Gastroesophageal sphincter (tissue), 3 donors: Measurements from ENCODE around the gene SNX15.
"Not testable (repeated sequence)": the region's sequence is repeated elsewhere in the genome, so short reads cannot be mapped to it uniquely, and the experiment has no call there.

Source experiments
- EP300 ChIP-seq: sonication (generic); formaldehyde crosslinking; IDR thresholded peaks from one replicate; pipeline ENCODE4 v1.6.1; 2017; ENCODE audit warnings: antibody characterized with exemption, mild to moderate bottlenecking
- POLR2A ChIP-seq, 2 donors: fragments of 450-650 bp; IDR thresholded peaks; one replicate each; pipeline ENCODE4 v1.6.1; 2017; ENCODE audit warnings: antibody characterized with exemption in 2 of 2, mild to moderate bottlenecking in 2 of 2, moderate library complexity in 1 of 2
- POLR2AphosphoS5 ChIP-seq: sonication (generic); formaldehyde crosslinking; IDR thresholded peaks from one replicate; pipeline ENCODE4 v1.6.1; 2017; ENCODE audit warnings: antibody characterized with exemption
- TF ChIP-seq, protein P1 (sequence below), 4 experiments: fragments of 200-600 bp in 2 of 4; fragments of 450-650 bp in 2 of 4; sonication (generic) in 1 of 4; IDR thresholded peaks; one replicate each; pipeline ENCODE4 v1.5.1; 2017 to 2019; ENCODE audit warnings: antibody characterized with exemption in 4 of 4, mild to moderate bottlenecking in 2 of 4, moderate library complexity in 2 of 4

DNA sequence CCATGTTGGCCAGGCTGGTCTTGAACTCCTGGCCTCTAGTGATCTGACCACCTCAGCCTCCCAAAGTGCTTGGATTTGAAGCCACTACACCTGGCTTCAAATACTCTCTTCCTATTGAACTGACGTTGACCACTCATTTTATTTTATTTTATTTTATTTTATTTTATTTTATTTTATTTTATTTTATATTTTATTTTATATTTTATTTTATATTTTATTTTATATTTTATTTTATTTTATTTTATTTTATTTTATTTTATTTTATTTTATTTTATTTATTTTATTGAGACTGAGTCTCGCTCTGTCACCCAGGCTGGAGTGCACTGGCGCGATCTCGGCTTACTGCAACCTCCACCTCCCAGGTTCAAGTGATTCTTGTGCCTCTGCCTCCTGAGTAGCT is 43.9 kb upstream of the SNX15 start:
- TF ChIP-seq, protein P1, sequence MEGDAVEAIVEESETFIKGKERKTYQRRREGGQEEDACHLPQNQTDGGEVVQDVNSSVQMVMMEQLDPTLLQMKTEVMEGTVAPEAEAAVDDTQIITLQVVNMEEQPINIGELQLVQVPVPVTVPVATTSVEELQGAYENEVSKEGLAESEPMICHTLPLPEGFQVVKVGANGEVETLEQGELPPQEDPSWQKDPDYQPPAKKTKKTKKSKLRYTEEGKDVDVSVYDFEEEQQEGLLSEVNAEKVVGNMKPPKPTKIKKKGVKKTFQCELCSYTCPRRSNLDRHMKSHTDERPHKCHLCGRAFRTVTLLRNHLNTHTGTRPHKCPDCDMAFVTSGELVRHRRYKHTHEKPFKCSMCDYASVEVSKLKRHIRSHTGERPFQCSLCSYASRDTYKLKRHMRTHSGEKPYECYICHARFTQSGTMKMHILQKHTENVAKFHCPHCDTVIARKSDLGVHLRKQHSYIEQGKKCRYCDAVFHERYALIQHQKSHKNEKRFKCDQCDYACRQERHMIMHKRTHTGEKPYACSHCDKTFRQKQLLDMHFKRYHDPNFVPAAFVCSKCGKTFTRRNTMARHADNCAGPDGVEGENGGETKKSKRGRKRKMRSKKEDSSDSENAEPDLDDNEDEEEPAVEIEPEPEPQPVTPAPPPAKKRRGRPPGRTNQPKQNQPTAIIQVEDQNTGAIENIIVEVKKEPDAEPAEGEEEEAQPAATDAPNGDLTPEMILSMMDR (IDR thresholded peaks at IDR 0.05), result not testable (repeated sequence)
- not testable (repeated sequence) for TF ChIP-seq POLR2A (IDR thresholded peaks at IDR 0.05); POLR2AphosphoS5; EP300
